Measurements from ENCODE around the gene DOCK2.
"Not testable (repeated sequence)": the region's sequence is repeated elsewhere in the genome, so short reads cannot be mapped to it uniquely, and the experiment has no call there.

Gene DOCK2

GRCh38 chr5:169641253-169641652, 4.2 kb downstream of the DOCK2 start:
- no peak for DNase-seq

GRCh38 chr5:169646856-169647255, 9.8 kb downstream of the DOCK2 start:
- no peak for DNase-seq

- peak in 1 of 2 donors; percentile 21 for DNase-seq
Observed at GRCh38 chr5:169647566-169647965, 10.5 kb downstream of the DOCK2 start.

- no peak for DNase-seq
Observed at GRCh38 chr5:169648725-169649310, 11.7 kb downstream of the DOCK2 start.

- no peak for DNase-seq
Observed at GRCh38 chr5:169649486-169649885, 12.4 kb downstream of the DOCK2 start.

GRCh38 chr5:169650701-169651331, 13.7 kb downstream of the DOCK2 start:
- DNase-seq = no peak

GRCh38 chr5:169651526-169651925, 14.5 kb downstream of the DOCK2 start:
- no peak for DNase-seq

GRCh38 chr5:169652057-169652456, 15.0 kb downstream of the DOCK2 start:
- no peak for DNase-seq

- DNase-seq = no peak
Observed at GRCh38 chr5:169653091-169653490, 16.0 kb downstream of the DOCK2 start.

GRCh38 chr5:169655353-169655752, 18.3 kb downstream of the DOCK2 start:
- no peak for DNase-seq

- no peak for DNase-seq
Observed at GRCh38 chr5:169656125-169656901, 19.2 kb downstream of the DOCK2 start.

GRCh38 chr5:169657127-169657526, 20.1 kb downstream of the DOCK2 start:
- DNase-seq = no peak

- not testable (repeated sequence) for DNase-seq
Observed at GRCh38 chr5:169662451-169662850, 25.4 kb downstream of the DOCK2 start.

- DNase-seq = no peak
Observed at GRCh38 chr5:169663537-169663936, 26.5 kb downstream of the DOCK2 start.

GRCh38 chr5:169666365-169666764, 29.3 kb downstream of the DOCK2 start:
- DNase-seq = no peak

- DNase-seq = no peak
Observed at GRCh38 chr5:169667896-169668674, 31.0 kb downstream of the DOCK2 start.

GRCh38 chr5:169668732-169669131, 31.7 kb downstream of the DOCK2 start:
- DNase-seq = no peak

- no peak for DNase-seq
Observed at GRCh38 chr5:169670769-169671525, 33.9 kb downstream of the DOCK2 start.

- no peak for DNase-seq
Observed at GRCh38 chr5:169682026-169682425, 45.0 kb downstream of the DOCK2 start.

- DNase-seq = no peak
Observed at GRCh38 chr5:169686137-169686536, 49.1 kb downstream of the DOCK2 start.

GRCh38 chr5:169688106-169688505, 51.0 kb downstream of the DOCK2 start:
- DNase-seq = no peak

- no peak for DNase-seq
Observed at GRCh38 chr5:169691471-169691870, 54.4 kb downstream of the DOCK2 start.

Data from hippocampal formation (tissue), 2 donors.